CD4-positive, alpha-beta T cell treated with Interferon alpha-2 for 1 hour (primary cell): ENCODE measurements around the gene KCNMB2.

Experiments
- DNase-seq, 2 donors: peaks; one replicate each; pipeline ENCODE4 v3.0.0-alpha.2; 2020 to 2022

Gene KCNMB2

DNA sequence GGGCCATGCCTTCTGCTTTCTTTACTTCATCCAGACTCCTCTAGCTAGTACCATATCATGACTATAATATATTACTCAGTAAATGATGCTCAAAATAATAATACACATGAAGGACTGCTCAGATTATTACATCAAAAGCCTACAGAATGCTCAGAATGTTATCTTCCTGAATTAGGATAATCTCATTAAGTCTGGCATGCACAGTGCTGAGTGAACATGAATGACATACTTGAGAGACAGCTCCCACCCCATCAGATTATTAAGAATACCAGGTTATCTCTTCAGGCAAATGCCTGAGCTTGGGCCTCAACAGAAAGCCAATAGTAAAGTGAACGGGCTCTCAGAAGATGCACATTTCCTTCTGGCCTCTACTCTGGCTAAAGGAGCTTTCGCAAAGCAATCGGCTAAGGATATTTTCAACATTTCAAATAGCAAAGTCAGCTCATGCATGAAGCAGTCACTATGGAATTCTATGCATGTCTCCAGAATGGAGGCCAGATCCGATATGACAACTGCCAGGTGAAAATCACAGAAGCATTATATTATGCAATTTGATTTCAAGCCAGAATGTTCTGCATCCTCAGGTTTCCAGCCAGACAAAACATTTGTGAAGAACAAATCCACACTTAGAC lies 122.6 kb downstream of the KCNMB2 start:
- DNase-seq = no peak

DNA sequence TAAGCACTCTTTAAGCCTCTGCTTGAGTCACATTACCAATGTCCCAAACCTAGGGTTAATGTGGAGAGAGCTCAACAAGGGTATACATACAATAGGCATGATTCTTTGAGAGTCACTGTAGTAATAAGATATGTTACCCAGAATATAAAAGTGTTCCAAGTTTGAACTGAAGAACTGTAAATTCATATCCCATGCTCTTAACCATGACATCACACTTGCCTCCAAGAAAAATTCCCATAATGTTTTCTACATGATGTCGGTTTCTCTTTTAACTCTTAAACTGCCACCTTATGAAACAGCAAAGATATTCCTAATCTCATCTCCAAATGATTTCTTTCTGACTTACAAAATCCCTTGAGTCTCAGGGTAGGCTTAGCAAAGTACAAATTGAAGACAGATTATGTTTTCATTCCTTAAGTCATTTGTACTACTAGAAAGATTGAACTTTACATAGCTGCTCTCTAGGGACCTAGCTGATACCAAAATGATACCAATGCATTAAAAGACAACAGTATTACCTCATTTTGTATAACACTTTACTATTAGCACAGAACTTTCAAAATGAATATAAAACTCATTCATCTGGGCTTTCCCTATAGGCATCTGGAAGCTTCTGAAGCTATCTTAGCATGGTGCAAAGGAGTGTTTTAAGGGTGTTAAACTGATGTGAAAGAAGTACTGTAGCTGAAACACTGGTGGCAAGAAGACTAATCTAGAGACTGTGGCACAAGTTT lies 127.1 kb downstream of the KCNMB2 start:
- DNase-seq = no peak

DNA sequence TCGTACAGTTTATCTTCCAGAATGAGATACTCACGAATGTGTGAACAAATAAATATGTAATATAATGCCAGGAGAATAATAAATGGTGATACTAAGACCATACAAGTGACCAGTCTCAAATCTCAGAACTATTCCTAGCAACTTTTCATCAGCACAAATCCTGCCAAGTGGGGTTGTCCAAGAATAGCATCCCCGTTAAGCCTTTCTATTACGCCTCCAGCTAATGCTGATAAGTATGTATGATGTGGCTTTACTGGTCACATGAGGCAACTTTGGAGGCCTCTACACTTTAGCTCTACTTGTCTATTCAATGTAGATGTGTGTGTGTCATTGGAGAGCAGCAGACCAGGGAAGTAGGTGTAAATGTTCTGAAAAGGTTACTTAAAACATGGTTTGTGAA lies 129.5 kb downstream of the KCNMB2 start:
- DNase-seq = no peak

DNA sequence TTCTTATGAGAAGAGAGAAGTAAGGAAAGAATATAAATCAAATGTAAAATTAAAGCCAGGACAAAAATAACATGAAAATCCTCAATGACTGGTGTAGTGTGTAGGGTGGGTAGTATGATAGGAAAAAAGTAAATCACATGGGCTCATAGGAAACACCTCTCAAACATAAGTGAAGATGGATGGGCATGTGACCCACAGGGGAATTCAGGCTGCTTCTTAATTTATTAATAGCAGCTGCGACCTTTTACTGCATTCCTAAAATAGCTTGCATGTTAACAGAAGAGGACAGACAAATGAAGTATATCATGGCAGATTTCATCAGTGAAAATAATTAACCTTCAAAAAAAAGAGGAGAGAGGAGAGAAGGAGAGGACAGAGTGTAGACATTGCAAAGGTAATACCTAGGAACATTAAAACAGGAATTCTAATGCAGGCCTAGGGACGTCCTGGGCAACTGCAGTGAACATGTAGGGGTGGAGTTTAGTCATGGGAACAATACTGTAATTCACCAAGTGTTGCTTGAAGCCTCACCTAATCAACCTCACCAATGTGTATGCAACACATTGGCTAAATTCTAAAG lies 132.9 kb downstream of the KCNMB2 start:
- no peak for DNase-seq

DNA sequence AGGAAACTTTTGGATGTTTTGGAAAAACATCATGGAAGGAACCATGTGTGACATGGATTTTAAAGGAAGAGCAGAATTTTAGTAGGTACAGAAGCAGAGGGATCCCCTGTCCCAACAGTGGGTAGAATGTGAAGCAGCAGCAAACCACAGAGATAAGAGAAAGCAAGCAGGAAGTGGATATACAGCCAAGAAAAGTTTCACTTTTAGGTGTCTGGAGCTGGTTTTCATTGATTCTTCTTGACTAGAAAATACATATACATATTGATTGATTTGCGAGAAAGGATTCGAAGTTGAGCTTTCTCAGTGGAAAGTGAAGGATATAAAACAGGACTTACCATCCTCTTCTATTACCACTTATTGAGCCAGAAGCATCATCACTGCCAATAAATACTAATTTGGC lies 133.5 kb downstream of the KCNMB2 start:
- no peak for DNase-seq

DNA sequence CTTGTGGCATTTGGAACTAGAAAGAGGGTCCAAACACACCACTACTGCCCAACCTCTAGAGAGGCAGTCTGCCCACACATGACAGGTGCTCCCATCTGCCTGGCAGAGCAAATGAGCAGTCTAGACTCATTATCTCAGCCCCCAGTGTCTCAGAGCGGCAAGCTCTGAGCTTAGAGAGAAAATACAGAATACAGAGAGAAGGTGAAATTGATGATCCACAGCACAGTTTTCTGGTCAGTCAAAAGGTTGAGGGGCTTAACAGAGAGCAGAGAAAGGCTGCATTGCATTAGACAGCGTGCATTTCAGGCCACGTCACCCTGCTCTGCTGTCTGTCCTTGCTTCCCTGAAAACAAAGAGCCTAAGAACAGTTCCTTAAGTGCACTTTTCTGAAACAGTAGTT lies 135.1 kb downstream of the KCNMB2 start:
- DNase-seq = no peak

DNA sequence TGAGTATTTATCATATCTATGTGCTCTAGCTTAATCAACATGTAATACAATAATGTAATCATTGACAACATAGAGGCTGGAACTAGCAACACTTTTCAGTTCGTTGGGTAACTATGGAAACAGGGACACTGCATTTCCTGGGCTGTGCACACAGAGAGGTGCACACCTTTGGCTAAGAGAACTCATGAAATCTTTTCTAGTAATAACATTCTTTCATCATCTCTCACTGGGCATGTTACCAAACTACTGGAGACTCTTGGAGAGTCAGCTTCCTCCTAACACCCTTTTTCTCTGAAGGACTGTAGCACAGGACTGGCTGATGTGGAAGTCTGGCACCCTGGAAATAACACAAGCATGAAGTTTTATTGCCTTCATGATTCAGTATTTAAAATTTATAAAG lies 135.6 kb downstream of the KCNMB2 start:
- no peak for DNase-seq

DNA sequence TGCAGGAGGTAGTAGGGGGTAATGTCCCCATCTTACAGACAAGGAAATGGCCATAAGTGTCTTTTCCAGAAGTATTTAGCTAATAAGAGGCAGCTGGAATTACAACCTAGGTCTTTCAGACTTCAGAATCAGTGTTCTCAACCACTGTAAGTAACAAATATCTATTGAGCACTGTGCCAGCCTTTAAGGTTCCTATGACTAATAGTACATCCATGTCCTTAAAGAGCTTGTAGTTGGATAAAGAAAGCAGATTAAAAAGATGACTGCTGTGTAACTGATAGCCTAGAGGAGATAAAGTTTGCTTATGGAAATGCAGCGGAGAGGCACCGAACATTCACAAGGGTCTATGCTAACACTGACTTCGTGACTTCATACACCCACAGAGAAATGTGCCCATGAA lies 136.0 kb downstream of the KCNMB2 start:
- no peak for DNase-seq

DNA sequence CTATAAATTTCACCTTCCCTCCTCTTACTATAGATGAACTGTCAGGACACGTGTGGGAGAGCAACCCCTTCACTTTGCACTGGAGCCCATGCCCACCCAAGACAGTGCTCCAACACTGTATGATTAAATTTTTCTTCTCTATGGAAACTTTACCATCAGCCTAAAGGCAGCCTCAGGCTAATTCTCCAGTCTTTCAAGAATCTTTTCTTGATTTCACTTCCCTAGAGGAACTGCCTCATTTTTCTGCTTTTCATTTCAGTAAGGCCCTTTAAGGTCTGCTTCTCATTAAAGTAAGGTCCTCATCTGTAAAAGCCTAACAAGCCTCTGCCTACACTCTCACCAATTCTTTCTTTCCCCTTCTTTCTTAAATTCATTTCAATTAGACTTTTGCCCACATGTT lies 137.3 kb downstream of the KCNMB2 start:
- DNase-seq = no peak

DNA sequence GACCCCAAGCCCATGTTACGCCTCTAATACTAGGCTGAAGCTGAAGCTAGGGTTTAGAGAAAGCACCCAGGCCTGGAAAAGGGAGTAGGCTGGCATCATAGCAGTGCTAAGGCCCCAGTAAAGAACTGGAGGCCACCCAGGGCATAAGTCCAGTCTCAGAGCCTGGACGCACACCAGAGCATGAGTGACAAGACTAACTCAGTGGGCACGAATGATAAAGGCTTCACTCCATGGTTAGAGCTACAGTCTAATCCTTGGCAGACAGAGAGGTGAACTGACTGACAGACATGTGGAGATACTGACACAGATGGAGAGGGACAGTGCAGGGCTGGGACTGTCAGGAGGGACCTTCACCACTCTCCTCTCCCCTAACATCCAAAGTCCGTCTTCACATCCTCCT lies 139.8 kb downstream of the KCNMB2 start:
- no peak for DNase-seq

DNA sequence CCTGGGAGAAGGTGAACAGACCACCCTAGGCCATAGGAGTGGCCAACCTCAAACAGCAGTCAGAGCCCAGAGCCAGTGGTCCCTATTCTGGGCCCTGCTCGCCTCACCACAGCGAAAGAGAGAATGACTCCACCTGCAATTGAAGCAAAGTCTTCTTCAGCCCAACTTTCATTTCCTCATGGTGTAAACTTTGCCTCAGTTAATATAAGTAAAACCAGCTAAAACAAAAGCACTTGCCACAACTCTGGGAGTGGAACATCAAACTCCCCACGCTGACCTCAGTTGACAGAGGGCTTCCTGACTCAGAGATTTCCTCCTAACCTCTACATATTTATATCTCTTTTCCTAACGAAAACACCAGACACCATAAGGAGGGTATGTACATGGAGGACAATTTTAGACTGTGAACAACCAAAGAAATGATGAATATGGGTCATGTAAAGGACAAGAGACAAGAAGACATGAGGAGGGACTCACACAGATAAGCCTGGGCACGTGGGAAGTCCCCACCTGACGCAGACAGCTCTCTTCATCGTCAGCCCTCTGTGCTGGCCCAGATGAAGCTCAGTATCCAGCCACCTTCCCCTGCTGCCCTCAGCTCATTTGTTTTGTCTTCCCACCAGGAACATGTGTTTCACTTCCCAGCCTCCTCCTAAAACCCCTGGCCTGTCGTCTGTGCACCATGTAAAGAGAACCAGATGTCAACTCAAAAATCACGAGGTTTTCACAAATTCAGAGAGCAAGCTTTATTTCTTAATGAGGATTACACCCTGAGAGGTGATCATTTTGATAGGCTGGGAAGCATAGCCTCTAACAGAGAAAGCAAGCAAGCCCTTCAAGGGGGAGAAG lies 140.9 kb downstream of the KCNMB2 start:
- DNase-seq = no peak

DNA sequence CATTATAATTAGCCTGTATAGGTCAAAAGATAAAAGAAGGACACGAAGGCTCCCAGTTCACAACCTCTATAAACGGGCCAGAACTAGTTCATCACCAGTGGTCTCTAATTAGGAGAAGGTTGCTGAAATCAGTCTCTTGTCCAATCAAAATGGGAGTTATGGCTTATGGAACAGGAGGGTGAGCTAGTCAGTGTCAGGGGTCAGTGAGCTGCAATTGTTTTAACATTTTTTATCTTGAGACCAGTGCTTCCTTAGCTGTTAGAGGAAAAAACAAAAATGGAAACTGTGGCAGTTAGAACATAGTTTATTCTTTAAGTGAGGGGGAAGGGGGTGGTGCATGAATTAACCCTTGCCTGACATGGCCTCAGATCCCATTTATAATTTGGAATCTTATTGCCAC lies 141.7 kb downstream of the KCNMB2 start:
- no peak for DNase-seq

DNA sequence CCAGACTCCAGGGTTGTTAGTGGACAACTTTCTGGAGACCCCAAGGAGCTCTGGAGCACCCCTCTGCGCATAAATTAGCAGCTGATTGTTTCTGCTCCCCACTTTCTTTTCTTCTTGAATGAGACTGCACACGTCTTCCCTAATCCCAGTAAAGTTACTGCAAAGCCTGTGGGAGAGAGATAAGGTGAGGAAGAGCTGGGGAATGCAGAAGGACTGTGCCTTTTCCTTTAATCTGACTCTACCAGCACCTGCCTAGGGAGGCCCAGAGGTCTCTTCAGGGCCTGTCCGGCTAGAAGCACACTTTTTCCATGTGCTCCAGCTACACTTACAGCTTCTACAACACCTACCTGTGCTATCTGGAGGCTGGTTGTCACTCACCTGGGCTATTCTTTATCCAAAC lies 143.8 kb downstream of the KCNMB2 start:
- no peak for DNase-seq

DNA sequence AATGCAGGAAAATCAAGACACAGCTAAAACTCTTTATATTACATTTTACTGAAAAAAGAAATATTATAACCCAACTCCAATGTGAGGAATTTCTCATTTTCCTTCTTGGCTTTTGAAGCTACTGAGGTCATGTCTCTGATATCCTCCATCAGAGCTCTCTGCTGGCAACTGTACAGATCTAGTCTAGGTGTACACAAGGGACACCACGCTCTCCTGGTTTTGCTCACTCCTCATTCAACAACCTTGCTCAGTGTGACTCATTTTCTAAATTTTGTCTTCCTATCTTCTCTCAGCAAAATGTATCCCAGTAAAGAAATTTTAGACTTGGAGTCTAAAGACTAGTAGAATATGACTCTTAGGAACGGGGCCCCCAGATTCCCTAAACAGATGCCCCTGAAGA lies 144.3 kb downstream of the KCNMB2 start:
- DNase-seq = no peak

DNA sequence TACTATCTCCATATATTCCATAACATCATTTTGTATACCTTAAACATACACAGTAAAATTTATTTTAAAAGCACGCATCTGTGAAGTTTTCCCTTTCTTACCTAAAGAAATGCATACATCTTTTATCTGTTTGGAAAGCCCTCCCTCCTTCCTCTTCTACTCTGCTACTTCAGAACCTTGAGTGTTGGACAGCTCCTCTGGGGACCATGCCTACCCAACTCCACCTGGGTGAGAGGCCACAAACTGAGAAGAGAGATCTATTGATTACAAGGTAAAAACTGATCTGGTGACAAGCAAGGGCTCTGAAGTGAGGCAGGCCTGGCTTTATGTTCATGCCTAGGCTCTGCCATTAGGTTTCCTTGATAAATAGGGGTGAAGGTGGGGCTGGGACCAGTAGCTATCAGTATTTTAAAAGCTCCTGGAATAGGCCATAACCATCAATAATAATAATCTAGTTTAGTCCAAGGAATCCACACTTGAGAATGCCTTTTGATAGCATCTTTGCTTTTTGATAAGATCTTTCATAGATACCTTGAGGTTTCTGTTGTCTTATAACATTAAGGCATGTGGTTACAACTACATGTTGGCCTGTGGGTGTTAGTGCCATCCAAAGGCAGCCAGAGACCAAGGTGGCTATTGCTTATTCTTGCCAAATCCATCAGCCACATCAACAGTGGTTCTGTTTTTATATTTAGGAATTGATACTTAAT lies 148.8 kb downstream of the KCNMB2 start:
- no peak for DNase-seq

DNA sequence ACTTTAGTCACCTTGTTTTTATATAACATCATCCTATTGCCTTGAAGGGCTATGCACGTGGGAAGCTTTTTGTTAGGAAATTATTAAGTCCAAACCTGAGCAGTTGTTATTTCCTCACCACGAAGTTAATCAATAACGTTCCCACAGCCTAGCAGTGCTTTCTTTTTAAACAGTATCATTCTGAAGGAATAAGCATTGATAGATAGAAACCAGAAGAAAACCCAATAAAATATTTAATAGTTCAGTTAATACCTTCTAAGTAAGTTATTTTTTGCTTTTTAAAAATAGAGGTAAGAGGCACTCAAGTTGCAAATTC lies 149.3 kb downstream of the KCNMB2 start:
- no peak for DNase-seq

DNA sequence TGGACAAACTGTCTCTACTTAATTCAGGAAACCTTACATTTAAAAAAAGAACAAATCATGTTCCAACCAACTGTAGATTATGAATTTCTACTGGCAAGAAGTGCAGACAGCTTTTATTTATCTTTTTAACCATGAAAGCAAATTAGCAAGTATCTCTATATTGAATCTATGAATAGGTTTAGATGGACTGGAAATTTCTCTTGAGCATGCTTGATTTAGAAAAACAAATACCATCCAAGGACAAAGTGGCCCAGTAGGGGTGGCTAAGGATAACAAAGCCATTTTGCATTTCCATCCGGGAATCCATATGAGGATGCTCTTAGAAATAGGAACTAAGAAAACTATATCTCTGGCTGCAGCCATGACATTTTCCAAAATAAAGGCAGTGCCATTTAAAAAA lies 150.6 kb downstream of the KCNMB2 start:
- no peak for DNase-seq

DNA sequence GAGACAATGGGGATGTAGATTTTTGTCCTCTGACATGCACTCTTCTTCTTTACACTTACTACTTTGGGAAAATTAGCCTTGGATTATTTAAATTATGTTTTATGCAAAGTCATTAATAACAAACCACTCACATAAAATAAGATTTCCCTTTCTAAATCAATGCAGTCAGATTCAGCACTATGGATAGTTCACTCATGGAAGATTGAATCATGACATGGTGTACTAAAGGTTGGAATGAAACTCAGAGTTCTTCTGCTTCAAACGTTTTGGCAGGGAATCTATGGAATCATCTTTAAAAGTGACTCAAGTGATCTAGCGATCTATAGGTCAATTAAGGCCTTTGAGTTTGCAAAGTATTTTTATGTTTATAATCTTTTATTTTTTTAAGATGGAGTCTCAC lies 154.3 kb downstream of the KCNMB2 start:
- no peak for DNase-seq

DNA sequence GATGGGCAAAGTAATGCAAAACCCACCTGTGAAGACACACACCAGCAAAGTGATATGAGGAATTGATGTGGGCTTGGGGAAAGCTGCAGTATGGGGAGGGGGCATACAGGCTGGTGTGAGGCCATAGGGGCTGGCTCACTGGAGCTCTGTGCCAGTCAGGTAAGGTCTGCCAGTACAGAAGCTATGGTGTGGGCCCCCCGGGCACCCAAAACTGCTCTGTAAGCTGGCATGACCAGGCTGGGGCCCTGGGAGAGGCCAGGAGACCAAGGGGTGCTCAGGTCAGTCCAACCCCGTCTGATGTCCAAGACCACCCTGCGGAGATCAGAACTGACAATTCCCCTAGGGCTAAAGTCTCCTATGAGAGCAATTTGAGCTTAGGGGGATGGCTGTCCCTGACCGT lies 163.1 kb downstream of the KCNMB2 start:
- DNase-seq = no peak

DNA sequence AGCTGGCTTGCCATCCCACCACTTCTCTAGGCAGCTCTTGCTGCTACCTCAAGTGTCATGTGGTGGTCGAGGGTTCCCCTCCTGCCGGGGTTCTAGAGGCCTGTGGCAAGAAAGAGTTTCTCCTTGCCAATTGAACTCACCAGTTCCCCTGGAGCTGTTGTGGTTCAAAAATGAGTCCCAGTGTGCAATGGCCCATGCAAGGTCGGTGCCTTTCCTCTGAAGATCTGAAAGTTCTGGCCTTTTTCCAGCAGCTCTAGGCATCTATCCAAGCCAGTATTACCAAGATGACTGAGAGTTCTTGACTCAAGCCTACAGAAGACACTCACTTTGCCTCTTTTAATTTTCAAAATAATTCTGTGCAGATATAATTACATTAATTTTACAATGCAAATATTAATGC lies 163.6 kb downstream of the KCNMB2 start:
- no peak for DNase-seq

DNA sequence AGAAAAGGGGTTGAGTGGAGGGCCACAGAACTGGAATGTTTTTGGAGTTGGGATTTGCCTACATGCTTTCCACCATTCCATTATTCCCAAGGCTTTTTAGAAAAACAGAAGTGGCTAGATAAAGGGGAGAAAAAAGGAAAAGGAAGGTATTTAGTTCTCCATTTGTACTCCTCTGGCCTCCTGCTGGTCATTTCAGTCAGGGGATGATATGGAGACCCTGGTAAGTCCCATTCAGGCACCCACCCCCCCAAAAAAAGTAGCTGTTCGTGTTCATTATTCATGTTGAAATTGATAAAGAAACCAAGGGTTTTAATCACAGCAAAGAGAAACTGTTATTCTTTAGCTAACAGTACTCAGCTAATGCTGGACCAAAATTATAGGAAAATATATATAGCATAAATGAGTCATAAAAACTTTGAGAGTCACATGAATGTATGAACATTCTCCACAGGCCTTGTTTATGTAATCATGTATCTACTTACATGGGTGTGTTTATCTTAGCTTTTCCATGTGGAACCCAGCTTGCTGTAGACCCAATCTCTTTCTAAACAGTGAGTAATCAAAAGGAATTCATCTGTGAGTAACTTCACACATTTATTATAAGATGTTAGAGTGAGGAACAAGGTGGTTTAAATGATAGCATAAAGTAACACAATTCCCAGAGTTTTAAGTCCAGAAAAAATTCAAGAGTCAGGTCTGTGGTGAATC lies 167.2 kb downstream of the KCNMB2 start:
- no peak for DNase-seq

DNA sequence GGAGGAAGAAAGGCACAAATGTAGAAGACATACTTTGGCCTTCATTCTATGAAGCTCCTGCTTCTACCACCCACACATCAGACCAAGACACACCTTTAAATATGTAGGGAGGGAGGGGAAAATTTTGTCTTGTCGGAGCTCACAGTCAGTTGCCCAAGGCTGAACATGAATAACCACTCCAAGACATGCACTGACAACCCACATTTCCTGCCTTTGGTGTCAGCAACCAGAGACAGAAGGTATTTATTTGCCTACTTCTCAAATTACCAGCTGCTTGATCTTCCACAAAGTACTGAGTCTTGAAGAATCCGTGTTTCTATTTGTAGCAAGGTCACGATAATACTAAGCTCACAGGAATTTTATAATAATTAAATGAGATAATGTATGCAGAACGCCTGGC lies 169.7 kb downstream of the KCNMB2 start:
- DNase-seq = no peak

DNA sequence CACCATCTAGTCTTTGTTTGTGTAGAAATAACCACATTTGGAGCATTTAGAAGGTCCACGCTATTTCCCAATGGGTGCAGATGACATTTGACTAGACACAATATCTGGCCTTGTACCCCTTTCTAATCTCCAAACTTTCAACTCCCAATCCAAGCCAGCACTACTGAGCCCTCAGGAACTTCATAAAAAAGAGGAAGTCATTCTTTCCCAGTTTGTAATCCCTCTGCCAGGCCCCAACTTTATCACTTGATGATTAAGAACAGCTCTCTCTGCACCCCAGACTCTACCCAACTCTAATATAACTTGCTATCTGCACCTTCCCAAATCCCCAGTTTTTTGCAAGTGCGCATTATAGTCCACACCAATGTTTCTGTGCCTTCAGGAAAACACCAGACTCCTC lies 170.2 kb downstream of the KCNMB2 start:
- no peak for DNase-seq
